Astrocyte (in vitro differentiated cells and primary cell): Measurements from ENCODE around the gene CCDC30. TPM values are rescaled to one million over a fixed set of nuclear protein-coding genes. Genes with fewer than 3 reads are reported as not detected.

Experiments used
- DNase-seq: peaks from one replicate; pipeline ENCODE4 v3.0.0-alpha.2; 2010; ENCODE audit warnings: low read depth
- FAIRE-seq: peaks from 2 replicates; lab custom pipeline; 2011; peaks lifted over from hg19 to GRCh38; lab: Jason Lieb, UNC
- H2AFZ ChIP-seq: 2 replicates; pipeline ENCODE4 v1.6.0; 2012; ENCODE audit warnings: low read depth, low read length, inconsistent platforms
- H3K27ac ChIP-seq: 2 replicates; pipeline ENCODE4 v1.5.1; 2011; ENCODE audit warnings: low read depth, low read length, inconsistent platforms
- H3K27me3 ChIP-seq: 2 replicates; pipeline ENCODE4 v1.6.0; 2011; ENCODE audit warnings: low read length, inconsistent platforms; ENCODE audit not compliant: insufficient read depth
- H3K36me3 ChIP-seq: 2 replicates; pipeline ENCODE4 v1.5.1; 2011; ENCODE audit warnings: low read length, inconsistent platforms; ENCODE audit not compliant: insufficient read depth
- H3K4me1 ChIP-seq: 2 replicates; pipeline ENCODE4 v1.5.1; 2011; ENCODE audit warnings: low read length, inconsistent platforms; ENCODE audit not compliant: insufficient read depth
- H3K4me2 ChIP-seq: 2 replicates; pipeline ENCODE4 v1.6.0; 2012; ENCODE audit warnings: low read length, inconsistent platforms
- H3K4me3 ChIP-seq: 2 replicates; pipeline ENCODE4 v1.5.1; 2011; ENCODE audit warnings: low read depth, mild to moderate bottlenecking, low read length, inconsistent platforms; ENCODE audit not compliant: insufficient read depth
- H3K79me2 ChIP-seq: 2 replicates; pipeline ENCODE4 v1.6.0; 2012; ENCODE audit warnings: mild to moderate bottlenecking, low read length, inconsistent platforms; ENCODE audit not compliant: insufficient read depth
- H3K9ac ChIP-seq: 2 replicates; pipeline ENCODE4 v1.6.0; 2012; ENCODE audit warnings: mild to moderate bottlenecking, low read length, inconsistent platforms
- H3K9me3 ChIP-seq: 2 replicates; pipeline ENCODE4 v1.5.1; 2012; ENCODE audit warnings: low read depth, mild to moderate bottlenecking, low read length, inconsistent platforms; ENCODE audit not compliant: insufficient read depth
- H4K20me1 ChIP-seq: 2 replicates; pipeline ENCODE4 v1.6.0; 2012; ENCODE audit warnings: low read length, inconsistent platforms; ENCODE audit not compliant: insufficient read depth
- H3K27ac Mint-ChIP-seq: one replicate; pipeline ENCODE4 v1.8.0; 2021; ENCODE audit warnings: mild to moderate bottlenecking, mixed read lengths; ENCODE audit not compliant: unreplicated experiment
- H3K27me3 Mint-ChIP-seq: one replicate; pipeline ENCODE4 v1.8.0; 2021; ENCODE audit warnings: low read depth, mixed read lengths; ENCODE audit not compliant: unreplicated experiment
- H3K36me3 Mint-ChIP-seq: one replicate; pipeline ENCODE4 v1.8.0; 2021; ENCODE audit warnings: low read depth, mixed read lengths; ENCODE audit not compliant: unreplicated experiment
- H3K4me1 Mint-ChIP-seq: one replicate; pipeline ENCODE4 v1.8.0; 2021; ENCODE audit warnings: low read depth, mixed read lengths; ENCODE audit not compliant: unreplicated experiment
- H3K4me3 Mint-ChIP-seq: one replicate; pipeline ENCODE4 v1.8.0; 2021; ENCODE audit warnings: mild to moderate bottlenecking, moderate library complexity, mixed read lengths; ENCODE audit not compliant: unreplicated experiment
- H3K9me3 Mint-ChIP-seq: one replicate; pipeline ENCODE4 v1.8.0; 2021; ENCODE audit warnings: mild to moderate bottlenecking, mixed read lengths; ENCODE audit not compliant: unreplicated experiment
- CTCF ChIP-seq: IDR thresholded peaks from 2 replicates; pipeline ENCODE4 v1.5.1; 2011; ENCODE audit warnings: low read depth, mild to moderate bottlenecking, inconsistent platforms, low read length, moderate library complexity; ENCODE audit not compliant: insufficient read depth
- EZH2 ChIP-seq: IDR thresholded peaks from 2 replicates; pipeline ENCODE4 v1.6.1; 2012; ENCODE audit warnings: mild to moderate bottlenecking, low read length, inconsistent platforms; ENCODE audit not compliant: insufficient read depth
- total RNA-seq: library from RNA; stranded (reverse); gene quantifications from 2 replicates; pipeline ENCODE4 v1.2.1, GENCODE V29; 2021

The CCDC30 gene
- total RNA-seq, 1 donor from 2014 or later: 2.5 TPM

DNA sequence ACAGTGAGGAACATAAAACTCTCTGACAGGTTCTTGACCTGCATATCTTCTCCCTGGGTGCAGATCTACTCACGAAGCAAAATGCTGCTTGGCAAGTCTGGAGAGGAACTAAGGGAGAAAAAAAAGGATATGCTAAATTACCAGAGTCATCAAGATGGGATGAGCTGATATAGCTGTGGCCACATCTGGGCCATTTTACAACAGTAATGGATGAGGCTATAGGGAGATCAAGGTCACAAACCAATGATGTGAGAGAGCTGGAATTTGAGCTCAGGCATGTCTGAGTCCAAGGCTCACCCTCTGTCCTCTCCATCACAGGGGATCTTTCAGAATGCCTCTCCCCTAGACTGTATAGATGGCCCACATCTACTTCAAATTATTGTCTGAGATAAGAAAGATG lies 33.5 kb upstream of the CCDC30 start:
- H3K27ac Mint-ChIP-seq: no peak overlapping the region
- Histone ChIP-seq H3K36me3 (no peaks in the 10 kb centered on the region), H3K4me2 (no peak overlapping the region), H3K27me3 (no peaks in the 10 kb centered on the region), H3K9me3 (no peaks in the 10 kb centered on the region), H3K27ac (no peak overlapping the region), H3K4me3 (no peak overlapping the region), H2AFZ (no peak overlapping the region), H3K4me1 (no peaks in the 10 kb centered on the region), H4K20me1 (no peaks in the 10 kb centered on the region), H3K79me2 (no peaks in the 10 kb centered on the region), H3K9ac (no peak overlapping the region)
- H3K9me3 Mint-ChIP-seq: no peaks in the 10 kb centered on the region
- no peak for FAIRE-seq
- peaks cover 5% of the 10 kb centered on the region for H3K27me3 Mint-ChIP-seq
- H3K36me3 Mint-ChIP-seq: no peaks in the 10 kb centered on the region
- H3K4me1 Mint-ChIP-seq: peaks cover 19% of the 10 kb centered on the region
- H3K4me3 Mint-ChIP-seq: no peak overlapping the region
- TF ChIP-seq EZH2: no peak
- TF ChIP-seq CTCF: no peak
- peak; percentile 6 for DNase-seq

- H3K4me1 ChIP-seq: no peaks in the 10 kb centered on the region
- H3K4me1 Mint-ChIP-seq: peaks cover 15% of the 10 kb centered on the region
- H4K20me1 ChIP-seq: no peaks in the 10 kb centered on the region
- DNase-seq (no peak), FAIRE-seq (no peak)
- TF ChIP-seq EZH2: no peak
- no peak for TF ChIP-seq CTCF
- H3K36me3 ChIP-seq: no peaks in the 10 kb centered on the region
- H3K4me2 ChIP-seq: no peak overlapping the region
- no peak overlapping the region for H3K27ac ChIP-seq
- H3K4me3 ChIP-seq: no peak overlapping the region
- H3K27me3 Mint-ChIP-seq: peaks cover 5% of the 10 kb centered on the region
- no peaks in the 10 kb centered on the region for H3K36me3 Mint-ChIP-seq
- H3K4me3 Mint-ChIP-seq: no peak overlapping the region
- H3K27me3 ChIP-seq: no peaks in the 10 kb centered on the region
- no peaks in the 10 kb centered on the region for H3K9me3 ChIP-seq
- no peaks in the 10 kb centered on the region for H3K79me2 ChIP-seq
- no peak overlapping the region for H3K9ac ChIP-seq
- no peak overlapping the region for H2AFZ ChIP-seq
- no peak overlapping the region for H3K27ac Mint-ChIP-seq
- no peaks in the 10 kb centered on the region for H3K9me3 Mint-ChIP-seq
Measured at GRCh38 chr1:42430286-42431135, 32.6 kb upstream of the CCDC30 start.

- Mint-ChIP-seq H3K27me3 (peaks cover 5% of the 10 kb centered on the region), H3K4me1 (peaks cover 15% of the 10 kb centered on the region), H3K4me3 (no peak overlapping the region), H3K9me3 (no peaks in the 10 kb centered on the region), H3K27ac (no peak overlapping the region), H3K36me3 (no peaks in the 10 kb centered on the region)
- H3K4me2 ChIP-seq: no peak overlapping the region
- no peak overlapping the region for H3K27ac ChIP-seq
- no peaks in the 10 kb centered on the region for H4K20me1 ChIP-seq
- no peaks in the 10 kb centered on the region for H3K79me2 ChIP-seq
- no peak overlapping the region for H3K9ac ChIP-seq
- H3K4me3 ChIP-seq: no peak overlapping the region
- DNase-seq: no peak
- no peaks in the 10 kb centered on the region for H3K4me1 ChIP-seq
- no peaks in the 10 kb centered on the region for H3K9me3 ChIP-seq
- H3K36me3 ChIP-seq: no peaks in the 10 kb centered on the region
- H3K27me3 ChIP-seq: no peaks in the 10 kb centered on the region
- TF ChIP-seq CTCF (no peak), EZH2 (no peak)
- H2AFZ ChIP-seq: no peak overlapping the region
- FAIRE-seq: no peak
Measured at GRCh38 chr1:42431514-42431913, 31.6 kb upstream of the CCDC30 start.
